GM18858 (cell line): ENCODE results near the gene ZNF205.
A peak's percentile ranks its signal among the peaks of the same experiment; 100 is the strongest.

Experiments used
- ATAC-seq: cut with Tn5 transposase; IDR thresholded peaks from one replicate; pipeline ENCODE4 v1.9.1; 2021; ENCODE audit not compliant: unreplicated experiment

Gene ZNF205

DNA sequence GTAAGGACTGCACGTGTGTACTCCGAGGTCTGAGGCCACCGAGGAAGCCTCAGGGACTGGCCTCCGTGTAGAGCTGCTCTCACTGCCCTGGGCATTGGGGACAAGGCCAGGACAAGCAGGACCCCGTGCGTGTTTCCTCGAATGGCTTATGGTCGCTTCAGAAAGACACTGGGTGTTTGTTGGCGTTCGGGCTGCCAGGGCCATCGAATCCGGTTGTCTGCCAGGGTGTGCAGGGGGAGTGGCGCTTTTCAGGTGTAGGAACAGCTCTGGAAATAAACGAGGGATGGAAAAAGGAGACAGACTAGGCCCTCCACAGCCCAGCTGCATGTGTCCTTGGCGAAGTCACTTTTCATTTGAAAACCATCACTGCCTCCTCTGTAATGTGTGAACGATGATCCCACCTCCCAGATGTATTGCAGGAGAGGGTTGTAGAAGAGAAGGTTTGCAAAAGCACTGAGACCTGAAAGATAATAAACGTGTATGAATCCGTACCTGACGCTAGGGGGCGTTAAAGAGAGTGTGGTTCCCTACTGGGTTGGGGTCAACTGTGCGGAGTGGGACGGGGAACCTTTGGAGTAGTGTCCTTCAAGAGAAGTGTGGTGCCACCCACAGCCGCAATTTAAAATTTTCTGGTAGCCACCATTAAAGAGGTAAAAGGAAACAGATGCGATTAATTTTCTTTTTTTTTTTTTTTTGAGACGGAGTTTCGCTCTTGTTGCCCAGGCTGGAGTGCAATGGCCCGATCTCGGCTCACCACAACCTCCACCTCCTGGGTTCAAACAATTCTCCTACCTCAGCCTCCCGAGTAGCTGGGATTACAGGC is 11.2 kb upstream of the ZNF205 start:
- ATAC-seq = no peak

- no peak for ATAC-seq
These were observed 10.4 kb upstream of the ZNF205 start for GRCh38 chr16:3101841-3102470.

- peak; percentile 55 for ATAC-seq
These were observed 6.0 kb upstream of the ZNF205 start for GRCh38 chr16:3106205-3106928.

DNA sequence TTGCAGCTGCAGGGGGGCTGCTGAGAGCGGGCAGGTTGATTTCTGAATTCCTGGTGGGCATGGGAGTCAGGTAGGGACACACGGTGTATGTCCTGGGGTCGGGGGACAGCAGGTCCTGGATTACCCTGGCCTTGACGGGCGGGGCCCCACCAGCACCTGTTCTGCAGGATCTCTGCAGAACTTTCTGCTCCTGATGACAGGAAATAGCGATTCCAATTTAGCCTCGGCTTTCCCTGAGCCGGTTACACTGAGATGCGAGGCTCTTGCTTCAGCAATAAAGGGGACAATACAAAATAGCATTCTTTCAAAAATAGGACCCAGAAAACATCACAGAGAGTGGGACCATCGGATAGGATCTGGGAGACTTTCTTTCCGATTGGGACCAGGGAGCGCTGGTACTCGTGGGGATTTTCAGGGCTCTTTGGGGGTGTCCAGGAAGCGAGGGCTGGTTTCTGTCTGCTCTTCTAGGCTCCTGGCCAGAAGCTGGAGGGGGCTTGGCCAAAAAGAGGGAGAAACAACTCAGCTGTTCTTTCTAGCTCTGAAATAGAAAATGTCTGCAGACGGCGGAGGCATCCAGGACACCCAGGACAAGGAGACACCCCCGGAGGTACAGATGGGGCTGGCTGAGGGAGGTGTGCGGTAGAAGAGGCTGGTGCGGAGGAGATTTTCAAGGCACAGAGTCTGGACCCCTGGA is 642 bp downstream of the ZNF205 start:
- ATAC-seq = no peak

- ATAC-seq = no peak
These were observed 1.5 kb downstream of the ZNF205 start for GRCh38 chr16:3113765-3114479.

DNA sequence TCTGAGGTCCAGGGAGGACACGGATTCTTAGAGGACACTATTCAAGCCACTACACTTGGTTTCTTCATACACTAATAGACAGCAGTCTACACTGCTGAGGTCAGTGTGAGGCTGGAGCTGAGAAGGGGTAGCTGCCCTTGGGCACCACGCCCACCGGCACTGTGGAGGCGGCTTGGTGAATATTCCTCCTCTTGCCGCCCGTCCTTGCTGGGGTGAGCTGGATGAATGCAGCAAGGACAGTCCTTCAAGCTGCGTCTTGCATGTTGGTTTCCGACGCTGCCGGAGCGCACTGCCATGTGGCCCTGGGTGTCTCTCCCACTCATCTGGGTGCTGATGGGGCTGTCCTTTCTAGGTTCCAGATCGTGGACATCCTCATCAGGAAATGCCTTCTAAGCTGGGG is 2.6 kb downstream of the ZNF205 start:
- ATAC-seq = no peak

- no peak for ATAC-seq
These were observed 3.2 kb downstream of the ZNF205 start for GRCh38 chr16:3115561-3115960.

DNA sequence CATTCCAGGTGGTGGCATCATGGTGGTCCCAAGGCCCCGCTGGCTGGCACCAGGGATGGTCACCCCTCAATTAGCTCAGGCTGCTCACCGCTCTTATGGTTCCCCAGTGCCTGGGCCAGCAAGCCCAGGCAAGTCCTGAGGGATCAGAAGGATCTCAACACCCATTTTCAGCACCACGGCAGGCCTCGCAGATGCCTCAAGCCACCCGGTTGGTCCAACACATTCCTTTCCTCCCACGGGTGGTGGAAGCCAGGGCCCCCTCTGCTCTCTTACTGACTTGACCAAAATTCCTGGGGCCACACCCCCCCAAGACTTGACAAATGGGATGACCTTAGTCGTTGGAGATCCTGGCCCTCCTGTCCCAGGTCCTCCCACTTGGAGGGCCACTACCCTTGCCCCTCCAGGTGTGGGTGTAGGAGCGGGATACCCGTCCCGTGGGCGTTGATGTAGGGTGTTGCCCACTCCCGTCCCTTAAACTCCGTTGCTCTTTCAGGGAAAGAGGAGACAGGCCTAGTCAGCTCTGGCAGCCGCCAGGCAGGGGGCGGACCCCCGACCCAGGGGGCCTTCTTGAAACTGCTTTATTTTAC is 5.9 kb downstream of the ZNF205 start:
- no peak for ATAC-seq

- ATAC-seq = no peak
These were observed 6.5 kb downstream of the ZNF205 start for GRCh38 chr16:3118846-3119245.

- ATAC-seq = no peak
These were observed 6.9 kb downstream of the ZNF205 start for GRCh38 chr16:3119286-3119685.

- ATAC-seq = no peak
These were observed 7.5 kb downstream of the ZNF205 start for GRCh38 chr16:3119701-3120408.

DNA sequence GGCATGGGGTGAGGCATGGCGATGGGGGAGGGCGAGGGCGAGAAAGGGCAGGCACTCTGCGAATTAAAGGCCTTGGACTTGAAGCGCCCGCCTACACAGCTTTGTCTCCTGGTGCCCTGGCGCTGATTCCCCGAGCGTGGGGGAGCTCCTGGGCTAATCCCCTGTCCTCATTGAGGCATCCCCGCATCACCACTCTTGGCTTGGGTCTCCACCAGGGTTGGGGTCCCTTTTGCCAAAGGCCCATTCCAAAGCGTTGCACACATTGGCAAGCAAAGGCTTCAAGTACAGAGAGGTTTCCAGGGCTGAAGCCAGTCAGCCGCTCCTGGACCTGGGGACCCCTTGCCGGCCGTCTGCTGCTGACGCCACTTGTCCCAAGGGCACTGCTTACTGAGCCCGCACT is 8.0 kb downstream of the ZNF205 start:
- no peak for ATAC-seq

- no peak for ATAC-seq
These were observed 9.6 kb downstream of the ZNF205 start for GRCh38 chr16:3121851-3122467.

DNA sequence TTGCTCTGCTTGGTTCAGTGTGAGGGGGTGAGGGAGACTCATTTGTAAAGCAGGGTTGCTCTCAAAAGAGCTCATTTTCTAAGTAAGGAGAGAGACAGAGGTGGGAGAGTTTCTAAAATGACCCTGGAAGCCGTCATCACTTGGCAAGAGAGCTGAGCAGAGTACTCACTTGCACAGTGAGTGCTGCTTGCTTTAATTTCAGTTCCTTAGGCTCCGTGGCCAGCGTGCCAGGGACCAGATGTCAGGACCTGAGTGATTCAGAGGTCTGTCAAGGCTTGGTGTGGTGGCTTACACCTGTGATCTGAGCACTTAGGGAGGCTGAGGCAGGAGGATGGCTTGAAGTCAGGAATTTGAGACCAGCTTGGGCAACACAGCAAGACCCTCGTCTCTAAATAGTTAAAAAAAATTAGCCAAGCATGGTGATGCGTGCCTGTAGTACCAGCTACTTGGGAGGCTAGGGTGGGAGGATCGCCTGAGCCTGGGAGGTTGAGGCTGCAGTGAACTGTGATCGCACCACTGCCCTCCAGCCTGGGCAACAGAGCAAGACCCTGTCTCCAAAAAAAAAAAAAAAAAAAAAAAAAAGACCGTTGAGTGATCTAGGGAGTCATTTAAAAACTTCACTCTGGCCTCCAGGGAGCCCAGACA is 10.7 kb downstream of the ZNF205 start:
- ATAC-seq = no peak

DNA sequence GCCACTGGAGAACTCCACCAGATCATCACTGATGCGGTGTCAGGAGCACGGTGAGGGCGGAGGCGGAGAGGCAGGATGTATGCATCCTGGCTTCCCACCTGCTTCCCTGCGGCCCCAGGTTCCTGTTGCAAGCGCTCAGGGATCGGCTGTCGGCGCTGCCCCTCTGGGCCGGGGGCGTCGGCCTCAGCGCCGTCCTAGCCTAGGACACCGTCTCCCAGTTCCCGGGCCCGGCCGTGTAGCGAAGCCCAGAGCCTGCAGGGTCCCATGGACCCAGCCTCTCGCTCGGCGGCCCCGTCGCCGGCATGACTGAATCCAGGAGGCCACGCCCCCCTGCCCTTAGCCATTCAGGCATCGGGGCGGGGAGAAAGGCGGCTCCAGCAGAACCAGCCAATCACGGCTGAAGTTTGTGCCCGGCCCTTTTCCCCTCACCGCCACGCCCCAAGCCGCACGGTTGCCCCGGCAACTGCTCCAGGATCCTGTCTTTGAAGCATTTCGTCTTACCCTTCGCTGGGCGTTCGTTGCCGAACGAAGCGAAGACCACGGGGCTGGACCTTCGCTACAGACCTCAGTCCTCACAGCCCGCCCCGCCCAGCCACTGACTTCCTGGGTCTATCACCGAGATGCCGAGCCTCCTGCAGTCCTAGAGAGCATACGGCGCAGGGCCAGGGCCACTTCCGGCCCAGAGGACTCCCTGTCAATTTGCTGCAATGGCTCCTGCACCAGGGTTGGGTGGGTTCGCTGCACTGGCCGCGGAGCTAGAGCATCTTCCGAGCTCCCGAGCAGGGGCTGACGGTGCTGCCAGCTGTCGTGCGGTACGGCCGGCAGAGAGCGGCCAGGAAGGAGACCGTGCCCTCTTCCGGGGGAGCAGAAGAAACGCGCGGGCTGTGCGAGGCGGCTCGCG is 11.8 kb downstream of the ZNF205 start:
- peak; percentile 64 for ATAC-seq

- no peak for ATAC-seq
These were observed 15.4 kb downstream of the ZNF205 start for GRCh38 chr16:3127745-3128144.
